NB4 (cell line): Measurements from ENCODE around the gene TSPAN11.

ENCODE experiments used
- CTCF ChIP-seq: IDR thresholded peaks from one replicate; pipeline ENCODE4 v1.5.1; 2012; ENCODE audit warnings: low read depth, low read length
- MAX ChIP-seq: IDR thresholded peaks from 2 replicates; pipeline ENCODE4 v1.6.1; 2011; ENCODE audit warnings: low read depth, low read length
- MYC ChIP-seq: IDR thresholded peaks from 2 replicates; pipeline ENCODE4 v1.6.1; 2011; ENCODE audit warnings: low read depth, low read length
- POLR2A ChIP-seq: IDR thresholded peaks from 2 replicates; pipeline ENCODE4 v1.6.1; 2011; ENCODE audit warnings: mild to moderate bottlenecking; ENCODE audit not compliant: insufficient read length; ENCODE audit errors: extremely low read depth

- TF ChIP-seq POLR2A (no peak), CTCF (no peak), MAX (no peak), MYC (no peak)
These were observed 15.3 kb upstream of the TSPAN11 start for GRCh38 chr12:30911207-30911606.
